ENCODE measurements around the gene RPRD1B. TPM values are rescaled to one million over a fixed set of nuclear protein-coding genes. Genes with fewer than 3 reads are reported as not detected.

Gene RPRD1B
- total and polyA plus RNA-seq, 3 donors from 2014 or later = 30.4 to 50.5 (median 41.9) TPM

- Histone ChIP-seq H3K4me3 (no peak overlapping the region), H3K4me1 (no peaks in the 10 kb centered on the region), H3K27ac (no peak overlapping the region), H3K27me3 (no peaks in the 10 kb centered on the region), H3K36me3 (ENCODE audit: low read depth, missing control alignments) (no peaks in the 10 kb centered on the region), H3K9me3 (no peaks in the 10 kb centered on the region)
- TF ChIP-seq POLR2A (IDR thresholded peaks at IDR 0.05) = no peak
- TF ChIP-seq, protein P1, sequence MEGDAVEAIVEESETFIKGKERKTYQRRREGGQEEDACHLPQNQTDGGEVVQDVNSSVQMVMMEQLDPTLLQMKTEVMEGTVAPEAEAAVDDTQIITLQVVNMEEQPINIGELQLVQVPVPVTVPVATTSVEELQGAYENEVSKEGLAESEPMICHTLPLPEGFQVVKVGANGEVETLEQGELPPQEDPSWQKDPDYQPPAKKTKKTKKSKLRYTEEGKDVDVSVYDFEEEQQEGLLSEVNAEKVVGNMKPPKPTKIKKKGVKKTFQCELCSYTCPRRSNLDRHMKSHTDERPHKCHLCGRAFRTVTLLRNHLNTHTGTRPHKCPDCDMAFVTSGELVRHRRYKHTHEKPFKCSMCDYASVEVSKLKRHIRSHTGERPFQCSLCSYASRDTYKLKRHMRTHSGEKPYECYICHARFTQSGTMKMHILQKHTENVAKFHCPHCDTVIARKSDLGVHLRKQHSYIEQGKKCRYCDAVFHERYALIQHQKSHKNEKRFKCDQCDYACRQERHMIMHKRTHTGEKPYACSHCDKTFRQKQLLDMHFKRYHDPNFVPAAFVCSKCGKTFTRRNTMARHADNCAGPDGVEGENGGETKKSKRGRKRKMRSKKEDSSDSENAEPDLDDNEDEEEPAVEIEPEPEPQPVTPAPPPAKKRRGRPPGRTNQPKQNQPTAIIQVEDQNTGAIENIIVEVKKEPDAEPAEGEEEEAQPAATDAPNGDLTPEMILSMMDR (IDR thresholded peaks at IDR 0.05) = no peak
- no peak for DNase-seq
- intact Hi-C loops (cut with DNase I; ENCODE audit: low total_unique reads) = loop anchor here (10.0 kb wide), 2 partner anchors 97 to 157 kb away; partner anchors contain the start of gene TGM2
- 90% methylated on average over 15 of the region's 15 CpGs for WGBS, 2 donors
Observed at GRCh38 chr20:38067717-38068365, 34.3 kb downstream of the RPRD1B start.

GRCh38 chr20:38072898-38073297 lies 39.4 kb downstream of the RPRD1B start:
- DNase-seq = no peak
- 33 to 83% methylated on average over 1 of the region's 1 CpG for WGBS, 2 donors
- Histone ChIP-seq H3K4me1 (no peaks in the 10 kb centered on the region), H3K36me3 (ENCODE audit: low read depth, missing control alignments) (no peaks in the 10 kb centered on the region), H3K9me3 (no peaks in the 10 kb centered on the region), H3K27ac (no peak overlapping the region), H3K27me3 (no peaks in the 10 kb centered on the region), H3K4me3 (no peak overlapping the region)
- intact Hi-C loops (cut with DNase I; ENCODE audit: low total_unique reads) = no loop called here
- TF ChIP-seq, protein P1 (IDR thresholded peaks at IDR 0.05) = no peak
- TF ChIP-seq POLR2A (IDR thresholded peaks at IDR 0.05) = no peak

- no peaks in the 10 kb centered on the region for H3K4me1 ChIP-seq
- 44 to 61% methylated on average over 5 of the region's 5 CpGs for WGBS, 2 donors
- TF ChIP-seq, protein P1 (IDR thresholded peaks at IDR 0.05) = peak in 2 of 3 experiments; percentile 65 to 78
- TF ChIP-seq POLR2A (IDR thresholded peaks at IDR 0.05) = no peak
- H3K4me3 ChIP-seq = no peak overlapping the region
- H3K36me3 ChIP-seq (ENCODE audit: low read depth, missing control alignments) = no peaks in the 10 kb centered on the region
- no peaks in the 10 kb centered on the region for H3K27me3 ChIP-seq
- H3K9me3 ChIP-seq = no peaks in the 10 kb centered on the region
- intact Hi-C loops (cut with DNase I; ENCODE audit: low total_unique reads) = no loop called here
- no peak overlapping the region for H3K27ac ChIP-seq
- peak; percentile 33 for DNase-seq
Observed at GRCh38 chr20:38073307-38074071, 39.9 kb downstream of the RPRD1B start.

- DNase-seq = no peak
Observed at GRCh38 chr20:38075161-38075998, 41.8 kb downstream of the RPRD1B start.

More at GRCh38 chr20:38075161-38075998, 41.8 kb downstream of the RPRD1B start:
- no peaks in the 10 kb centered on the region for H3K9me3 ChIP-seq
- no peaks in the 10 kb centered on the region for H3K4me1 ChIP-seq
- no peak overlapping the region for H3K4me3 ChIP-seq
- no peaks in the 10 kb centered on the region for H3K27me3 ChIP-seq
- TF ChIP-seq, protein P1 (IDR thresholded peaks at IDR 0.05) = no peak
- TF ChIP-seq POLR2A (IDR thresholded peaks at IDR 0.05) = no peak
- intact Hi-C loops (cut with DNase I; ENCODE audit: low total_unique reads) = no loop called here
- no peak overlapping the region for H3K27ac ChIP-seq
- H3K36me3 ChIP-seq (ENCODE audit: low read depth, missing control alignments) = no peaks in the 10 kb centered on the region
- WGBS, 2 donors = 83 to 89% methylated on average over 3 of the region's 3 CpGs
